Dedifferentiated amniotic fluid mesenchymal stem cell (primary cell): ENCODE measurements around the gene CD70.
"Not testable (repeated sequence)": the region's sequence is repeated elsewhere in the genome, so short reads cannot be mapped to it uniquely, and the experiment has no call there.

Experiments
- DNase-seq: peaks from one replicate; pipeline ENCODE4 v3.0.0-alpha.2; 2016; ENCODE audit errors: extremely low spot score

Gene CD70

DNA sequence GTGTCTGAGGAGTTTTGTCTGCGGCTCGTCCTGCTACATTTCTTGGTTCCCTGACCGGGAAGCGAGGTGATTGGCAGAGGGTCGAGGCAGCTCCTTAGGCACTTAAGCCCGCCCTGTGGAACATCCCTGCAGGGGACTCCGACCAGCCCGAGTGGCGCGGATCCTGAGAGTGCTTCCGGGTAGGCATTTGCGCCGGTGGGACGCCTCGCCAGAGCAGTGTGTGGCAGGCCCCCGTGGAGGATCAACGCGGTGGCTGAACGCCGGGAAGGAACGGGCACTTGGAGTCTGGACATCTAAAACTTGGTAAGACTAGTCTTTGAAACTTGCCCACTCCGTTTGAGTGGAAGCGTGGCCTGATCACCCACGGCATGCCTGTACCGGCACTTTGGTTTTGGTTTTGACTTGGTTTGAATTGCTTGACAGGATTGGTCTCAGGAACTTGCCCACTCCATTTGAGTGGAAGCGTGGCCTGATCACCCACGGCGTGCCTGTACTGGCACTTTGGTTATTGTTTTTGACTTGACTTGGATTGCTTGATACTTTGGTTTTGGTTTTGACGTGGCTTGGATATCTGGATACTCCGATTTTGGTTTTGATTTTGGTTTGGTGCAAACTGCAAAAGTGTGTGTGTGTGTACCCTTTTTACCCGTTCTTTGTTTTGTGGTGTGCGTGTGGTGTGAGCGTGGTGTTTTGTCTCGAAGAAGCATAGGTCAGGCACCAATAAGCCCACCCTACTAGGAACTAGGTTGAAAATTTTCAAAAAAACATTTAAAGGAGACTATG is 6.7 kb upstream of the CD70 start:
- DNase-seq = not testable (repeated sequence)

DNA sequence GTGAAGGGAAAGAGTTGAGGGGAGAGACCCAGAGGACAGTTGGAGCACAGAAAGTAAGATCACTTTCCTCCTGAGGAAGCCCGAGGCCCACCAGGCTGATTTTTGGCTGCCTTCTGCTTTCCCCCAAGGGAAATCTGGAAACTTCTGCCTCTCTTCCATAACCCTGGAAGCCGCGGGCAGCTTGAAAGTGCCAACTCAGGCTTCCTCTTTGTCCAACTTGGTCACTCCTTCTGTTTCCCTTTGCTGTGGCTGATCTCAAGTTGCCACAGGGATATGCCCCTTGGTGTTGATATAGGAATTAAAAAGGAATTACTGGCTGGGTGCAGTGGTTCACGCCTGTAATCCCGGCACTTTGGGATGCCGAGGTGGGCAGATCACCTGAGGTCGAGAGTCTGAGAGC is 5.7 kb upstream of the CD70 start:
- DNase-seq = no peak

DNA sequence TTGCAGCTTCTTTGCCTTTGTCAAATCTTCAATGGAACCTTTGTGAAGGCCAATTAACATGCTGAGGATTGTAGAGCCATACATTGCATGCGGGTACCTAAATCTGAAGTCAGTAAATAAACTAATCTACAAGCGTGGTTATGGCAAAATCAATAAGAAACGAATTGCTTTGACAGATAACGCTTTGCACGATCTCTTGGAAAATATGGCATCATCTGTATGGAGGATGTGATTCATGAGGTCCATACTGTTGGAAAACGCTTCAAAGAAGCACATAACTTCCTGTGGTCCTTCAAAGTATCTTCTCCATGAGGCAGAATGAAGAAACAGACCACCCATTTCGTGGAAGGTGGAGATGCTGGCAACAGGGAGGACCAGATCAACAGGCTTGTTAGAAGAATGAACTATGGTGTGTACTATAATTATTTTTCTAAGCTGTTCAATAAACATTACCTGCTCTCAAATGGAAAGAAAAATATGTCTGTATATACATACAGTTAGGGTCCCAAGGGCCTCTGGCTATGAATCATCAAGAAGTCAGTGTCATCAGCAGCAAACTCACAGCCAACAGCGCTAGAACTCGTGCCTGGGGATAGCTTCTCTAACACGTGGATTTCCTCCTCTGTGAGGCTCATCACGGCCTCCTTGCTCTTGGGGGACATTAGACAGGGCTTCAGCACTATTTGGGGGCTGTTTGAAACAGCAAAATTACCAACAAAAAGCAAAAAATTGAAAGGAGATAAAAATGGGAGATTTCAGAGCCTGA is 2.9 kb upstream of the CD70 start:
- no peak for DNase-seq

DNA sequence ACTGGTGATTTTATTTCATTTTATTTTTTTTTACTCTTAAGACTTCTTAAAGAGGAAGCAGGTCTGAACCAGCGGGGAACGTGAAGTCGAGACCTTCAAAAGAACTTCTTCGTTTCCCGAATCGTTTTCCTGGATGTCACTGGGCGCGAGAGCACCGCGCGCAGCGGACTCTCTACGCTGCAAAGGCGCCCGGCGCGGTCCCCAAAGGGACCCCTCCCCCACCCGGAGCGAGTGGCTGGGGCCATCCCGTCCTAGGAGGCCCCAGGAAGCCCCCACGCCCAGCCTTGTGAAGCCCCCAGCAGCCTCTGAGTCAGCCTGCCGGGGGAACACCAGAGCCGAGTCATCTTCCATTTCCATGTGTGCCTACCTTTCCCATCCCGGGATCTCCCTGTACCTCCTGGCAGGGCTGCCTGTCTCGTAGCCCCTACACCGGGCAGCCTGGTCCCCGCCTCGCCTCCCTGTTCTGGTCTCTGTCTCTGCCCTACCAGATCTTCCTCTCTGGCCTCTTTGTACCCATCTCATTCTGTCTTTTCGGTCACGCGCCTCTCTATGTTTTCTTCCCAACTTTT is 608 bp downstream of the CD70 start:
- DNase-seq = no peak

DNA sequence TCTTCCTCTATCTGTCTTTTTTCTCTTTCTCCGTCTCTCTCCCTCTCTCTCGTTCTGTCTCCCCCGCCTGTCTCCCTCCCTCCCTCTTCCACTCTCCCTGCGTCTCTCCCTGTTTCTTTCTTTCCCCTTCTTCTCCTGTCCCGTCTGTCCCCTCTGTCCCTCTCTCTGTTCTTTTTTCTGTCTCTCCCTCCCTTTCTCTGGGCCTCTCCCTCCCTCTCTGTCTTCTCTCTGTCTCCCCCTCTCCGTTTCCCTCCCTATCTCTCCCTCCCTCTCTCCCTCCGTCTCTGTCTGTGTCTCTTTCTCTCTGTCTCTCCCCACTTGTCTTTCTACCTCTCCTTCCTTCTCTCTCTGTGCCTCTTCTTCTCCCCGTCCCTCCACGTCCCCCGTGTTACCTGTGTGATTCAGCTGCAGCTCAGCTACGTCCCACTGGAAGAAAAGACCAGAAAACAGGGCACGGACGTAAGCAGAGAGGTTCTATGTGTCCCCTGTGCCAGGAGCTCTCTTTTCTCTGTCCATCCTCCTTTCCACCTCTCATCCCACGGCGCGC is 1.2 kb downstream of the CD70 start:
- DNase-seq = no peak

DNA sequence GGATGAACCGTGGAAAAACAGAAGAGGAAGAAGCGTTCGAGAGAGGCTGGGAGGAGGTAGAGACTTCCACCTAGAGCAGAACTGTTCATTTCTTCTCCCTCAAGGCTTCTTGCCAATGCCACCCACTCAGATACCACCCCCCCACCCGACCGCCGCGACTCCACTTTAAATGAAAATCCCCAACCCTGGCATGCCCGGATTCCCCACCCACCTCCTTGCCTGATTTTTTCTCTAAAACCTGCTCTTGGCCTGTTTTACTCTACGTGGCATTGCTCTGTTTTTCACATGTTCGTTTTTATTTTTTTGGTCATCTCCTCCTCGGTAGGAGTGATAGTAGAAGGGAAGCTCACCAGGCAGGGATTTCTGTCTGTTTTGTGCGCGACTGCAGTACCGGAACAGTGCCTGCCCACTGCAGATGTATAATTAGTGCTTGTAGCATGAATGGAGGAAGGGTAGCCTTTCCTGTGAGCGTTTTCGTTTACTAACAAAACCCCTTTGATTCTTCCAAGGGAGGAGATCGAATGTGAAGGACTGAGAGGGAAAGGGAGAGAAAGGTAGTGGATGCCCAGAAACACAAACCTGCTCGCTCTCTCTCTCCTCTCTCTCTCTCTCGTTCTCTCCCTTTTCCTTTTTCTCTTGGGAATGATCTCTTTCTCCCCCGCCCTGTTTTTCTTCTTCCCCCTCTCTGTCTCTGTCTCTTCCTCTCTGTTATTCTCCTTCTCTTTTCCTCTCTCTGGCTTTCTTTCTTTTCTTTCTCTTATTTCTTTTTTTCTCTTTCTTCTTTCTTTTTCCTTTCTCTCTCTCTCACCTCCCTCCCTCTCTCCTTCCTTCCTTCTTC is 2.2 kb downstream of the CD70 start:
- DNase-seq = no peak

DNA sequence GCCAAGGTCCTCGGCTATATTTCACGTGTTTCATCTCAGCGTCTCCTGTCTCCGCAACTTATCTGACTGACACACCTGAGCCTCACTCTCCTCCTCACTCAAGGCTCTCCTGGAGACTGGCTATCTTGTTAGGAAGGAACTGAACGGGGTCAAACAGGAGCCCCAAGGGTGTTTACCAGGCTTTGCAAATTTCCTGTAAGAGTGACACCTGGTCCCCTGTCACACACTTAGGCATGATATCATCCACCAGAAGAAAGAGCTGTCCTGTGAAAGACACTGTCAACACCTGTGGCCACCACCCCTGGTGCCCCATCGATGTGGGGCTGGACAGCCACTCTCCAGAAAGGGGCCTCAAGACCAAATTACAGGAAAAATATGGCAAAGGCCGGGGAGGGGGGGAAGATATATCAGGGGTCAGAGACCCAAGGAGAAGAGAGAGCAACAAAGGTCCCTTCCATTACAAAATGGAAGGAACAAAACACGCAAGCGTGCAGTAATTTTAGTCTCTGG is 2.9 kb downstream of the CD70 start:
- no peak for DNase-seq

DNA sequence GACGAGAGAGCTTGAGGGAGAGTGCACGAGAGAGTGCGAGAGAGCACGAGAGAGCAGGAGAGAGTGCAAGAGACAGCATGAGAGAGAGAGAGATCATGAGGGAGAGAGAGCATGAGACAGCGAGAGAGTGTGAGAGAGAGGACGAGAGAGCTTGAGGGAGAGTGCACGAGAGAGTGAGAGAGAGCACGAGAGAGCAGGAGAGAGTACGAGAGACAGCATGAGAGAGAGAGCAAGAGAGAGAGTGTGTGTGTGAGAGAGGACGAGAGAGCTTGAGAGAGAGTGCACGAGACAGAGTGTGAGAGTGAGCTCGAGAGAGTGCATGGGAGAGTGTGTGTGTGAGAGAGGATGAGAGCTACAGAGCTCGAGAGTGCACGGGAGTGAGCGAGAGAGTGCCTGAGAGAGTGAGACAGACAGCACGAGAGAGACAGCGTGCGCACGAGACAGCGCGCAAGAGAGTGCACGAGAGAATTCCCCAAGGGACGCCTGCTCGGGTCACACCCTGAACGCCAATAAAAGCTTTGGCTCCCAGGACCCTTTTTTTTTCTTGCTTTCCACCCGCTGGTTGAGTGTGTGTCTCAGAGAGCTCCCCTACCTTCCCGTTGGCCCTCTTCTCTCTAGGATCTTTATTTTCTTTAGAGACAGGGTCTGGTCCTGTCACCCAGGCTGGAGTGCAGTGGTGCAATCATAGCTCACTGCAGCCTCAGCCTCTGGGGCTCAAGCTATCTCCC is 3.7 kb downstream of the CD70 start:
- no peak for DNase-seq

DNA sequence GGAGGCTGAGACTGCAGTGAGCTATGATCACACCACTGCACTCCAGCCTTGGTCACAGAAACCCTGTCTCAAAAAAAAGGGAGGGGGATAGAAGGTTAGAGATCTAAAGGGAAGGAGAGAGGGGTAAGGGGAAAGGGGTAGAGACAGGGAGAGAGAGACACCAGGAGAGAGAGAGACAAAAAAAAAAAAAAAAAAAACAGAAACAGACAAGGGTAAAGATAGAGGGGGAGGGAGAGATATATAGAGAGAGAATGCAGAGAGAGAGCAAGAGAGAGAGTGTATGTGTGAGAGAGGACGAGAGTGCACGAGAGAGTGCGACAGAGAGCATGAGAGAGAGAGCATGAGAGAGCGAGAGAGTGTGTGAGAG is 4.2 kb downstream of the CD70 start:
- DNase-seq = no peak

DNA sequence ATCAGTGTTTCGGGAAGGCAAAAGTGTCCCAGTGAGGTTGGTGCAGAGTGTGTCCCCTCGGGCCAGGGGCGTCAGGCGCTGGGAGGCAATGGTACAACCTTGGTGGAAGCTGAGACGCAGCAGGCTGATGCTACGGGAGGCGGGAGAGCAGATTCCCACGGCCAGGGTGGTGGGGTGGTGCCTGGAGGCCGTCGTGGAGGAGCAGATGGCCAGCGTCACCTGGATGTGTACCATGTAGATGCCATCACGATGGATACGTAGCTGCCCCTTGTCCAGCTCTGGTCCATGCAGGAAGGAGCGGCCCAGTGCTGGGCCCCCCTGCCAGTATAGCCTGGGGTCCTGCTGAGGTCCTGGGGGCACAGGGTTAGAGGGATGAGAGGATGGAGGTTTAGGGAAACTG is 4.9 kb downstream of the CD70 start:
- DNase-seq = no peak

DNA sequence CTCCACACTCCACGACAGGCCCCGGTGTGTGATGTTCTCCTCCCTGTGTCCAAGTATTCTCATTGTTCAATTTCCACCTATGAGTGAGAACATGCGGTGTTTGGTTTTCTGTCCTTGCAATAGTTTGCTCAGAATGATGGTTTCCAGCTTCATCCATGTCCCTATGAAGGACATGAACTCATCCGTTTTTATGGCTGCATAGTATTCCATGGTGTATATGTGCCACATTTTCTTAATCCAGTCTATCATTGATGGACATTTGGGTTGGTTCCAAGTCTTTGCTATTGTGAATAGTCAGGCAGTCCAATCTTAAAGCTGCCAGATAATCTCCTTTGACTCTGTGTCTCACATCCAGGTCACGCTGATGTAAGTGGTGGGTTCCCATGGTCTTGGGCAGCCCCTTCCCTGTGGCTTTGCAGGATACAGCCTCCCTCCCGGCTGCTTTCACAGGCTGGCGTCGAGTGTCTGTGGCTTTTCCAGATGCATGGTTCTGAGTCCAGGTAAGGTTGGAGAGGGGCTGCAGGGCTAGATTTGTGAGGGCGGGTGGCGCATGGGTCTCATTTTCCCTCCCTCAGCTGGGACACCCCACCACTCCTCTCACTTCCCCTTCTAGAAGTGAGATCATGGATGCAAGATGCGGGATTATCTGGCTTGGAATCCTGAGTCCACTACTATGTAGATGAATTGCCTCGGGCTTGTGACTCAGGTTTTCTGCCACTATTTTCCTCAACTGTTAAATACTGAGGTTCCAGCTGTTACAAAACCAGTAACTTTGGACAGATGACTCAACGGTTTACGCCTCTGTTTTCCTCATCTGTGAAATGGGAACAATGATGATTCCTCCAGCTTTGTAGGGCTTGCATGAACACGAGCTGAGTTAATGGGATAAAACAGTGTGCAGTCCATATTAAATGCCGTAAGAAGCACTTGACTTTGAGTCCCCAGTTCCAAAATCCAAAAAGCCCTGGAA is 8.2 kb downstream of the CD70 start:
- not testable (repeated sequence) for DNase-seq

DNA sequence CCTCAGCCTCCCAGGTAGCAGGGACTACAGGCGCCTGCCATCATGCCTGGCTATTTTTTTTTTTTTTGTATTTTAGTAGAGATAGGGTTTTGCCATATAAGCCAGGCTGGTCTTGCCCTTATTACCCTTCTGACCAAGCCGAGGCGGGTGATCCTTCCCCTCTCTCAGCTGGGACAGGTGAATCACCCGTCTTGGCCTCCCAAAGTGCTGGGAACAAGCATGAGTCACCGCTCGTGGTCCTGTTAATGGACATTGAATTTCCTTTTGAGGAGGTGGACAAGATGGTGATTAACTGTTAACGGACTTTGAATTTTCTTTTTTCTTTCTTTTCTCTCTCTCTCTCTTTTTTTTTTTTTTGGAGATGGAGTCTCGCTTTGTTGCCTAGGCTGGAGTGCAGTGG is 10.6 kb downstream of the CD70 start:
- no peak for DNase-seq

DNA sequence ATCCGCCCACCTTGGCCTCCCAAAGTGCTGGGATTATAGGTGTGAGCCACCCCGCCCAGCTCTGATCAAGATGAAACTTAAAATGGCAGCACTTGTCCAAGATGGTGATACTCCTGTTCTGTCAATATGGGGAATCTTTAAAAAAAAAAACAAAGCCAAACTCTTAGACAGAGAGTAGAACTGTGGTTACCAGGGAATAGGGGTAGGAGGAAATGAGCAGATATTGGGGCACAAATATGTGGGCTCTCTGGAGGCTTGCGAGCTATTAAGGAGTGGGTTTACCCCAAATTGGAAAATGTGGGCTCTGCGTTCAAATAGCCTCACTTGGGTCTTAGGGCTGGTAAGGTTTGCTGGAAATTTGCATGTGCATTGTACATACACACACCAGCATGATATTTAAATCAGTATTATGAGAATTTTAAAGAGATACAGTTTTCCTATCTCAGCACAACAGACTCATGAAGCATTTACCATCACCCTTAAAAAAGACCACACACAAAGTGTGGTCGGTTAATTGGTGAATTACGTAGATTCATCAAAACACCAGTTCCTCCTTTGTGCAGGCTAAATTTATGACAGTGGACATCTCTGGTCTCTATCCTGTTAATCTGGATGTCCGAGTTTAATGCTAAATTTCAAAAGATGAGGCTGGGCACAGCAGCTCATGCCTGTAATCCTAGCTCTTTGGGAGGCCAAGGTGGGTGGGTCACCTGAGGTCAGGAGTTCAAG is 11.3 kb downstream of the CD70 start:
- DNase-seq = no peak

DNA sequence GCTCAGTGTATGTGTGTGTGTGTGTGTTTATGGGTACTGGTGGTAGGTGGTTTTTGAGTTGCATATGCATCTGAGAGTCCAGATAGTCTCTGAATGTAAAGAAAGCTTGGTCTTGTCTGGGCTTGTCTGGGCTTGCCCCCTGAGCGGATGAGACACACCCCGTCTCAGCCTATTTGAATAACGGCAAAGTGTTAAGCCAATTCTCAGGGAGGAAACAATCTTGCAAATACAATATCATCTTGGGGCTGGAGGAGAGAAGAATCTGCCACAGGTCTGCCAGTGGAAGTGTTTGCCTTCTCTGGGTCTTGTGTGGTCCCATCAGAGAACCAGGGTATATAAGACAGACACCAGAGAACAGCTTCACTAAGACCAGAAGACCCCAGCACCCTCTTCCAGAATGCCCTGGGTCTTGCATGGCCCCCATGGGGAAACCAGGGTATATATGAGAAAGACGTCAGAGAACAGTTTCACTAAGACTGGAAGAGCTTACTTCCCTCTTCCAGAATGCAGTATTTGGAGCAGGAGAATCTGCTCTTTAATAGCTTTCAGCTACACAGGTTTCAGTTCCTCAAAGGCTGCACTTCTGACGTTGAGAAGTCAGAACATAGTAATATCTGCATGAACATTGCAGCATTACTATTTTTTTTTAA is 13.3 kb downstream of the CD70 start:
- DNase-seq = no peak

DNA sequence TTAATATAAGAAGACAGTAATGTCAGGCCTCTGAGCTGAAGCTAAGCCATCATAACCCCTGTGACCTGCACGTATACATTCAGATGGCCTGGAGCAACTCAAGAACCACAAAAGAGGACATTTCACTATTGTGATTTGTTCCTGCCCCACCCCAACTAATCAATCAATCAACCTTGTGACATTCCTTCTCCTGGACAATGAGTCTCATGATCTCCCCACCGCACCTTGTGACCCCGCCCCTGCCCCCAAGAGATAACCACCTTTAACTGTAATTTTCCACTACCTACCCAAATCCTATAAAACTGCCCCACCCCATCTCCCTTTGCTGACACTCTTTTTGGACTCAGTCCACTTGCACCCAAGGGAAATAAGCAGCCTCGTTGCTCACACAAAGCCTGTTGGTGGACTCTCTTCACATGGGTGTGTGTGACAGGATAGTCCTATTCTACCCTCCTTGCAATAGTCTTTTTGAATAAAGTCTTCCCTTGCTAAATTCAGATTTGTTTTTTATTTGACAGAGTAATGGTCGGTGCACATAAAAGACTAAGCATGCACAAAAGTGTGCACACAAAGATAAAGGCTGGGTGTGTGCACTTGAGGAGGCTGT is 14.0 kb downstream of the CD70 start:
- no peak for DNase-seq

DNA sequence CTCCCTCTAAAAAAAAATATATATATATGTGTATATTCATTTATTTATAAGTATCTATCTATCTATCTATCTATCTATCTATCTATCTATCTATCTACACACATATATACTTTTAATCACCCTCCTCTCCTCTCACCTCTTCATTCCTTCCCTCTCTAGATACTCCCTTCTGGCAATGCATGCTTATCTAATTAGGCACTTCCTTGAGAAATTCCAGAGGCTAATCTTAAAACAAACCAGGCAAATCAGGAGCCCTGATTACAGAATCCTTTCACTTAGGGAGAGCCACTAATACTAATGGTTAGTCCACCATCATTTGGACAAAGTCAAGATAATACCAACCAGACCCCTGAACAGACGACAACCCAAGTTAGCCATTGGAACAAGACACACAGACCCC is 17.6 kb downstream of the CD70 start:
- DNase-seq = no peak

DNA sequence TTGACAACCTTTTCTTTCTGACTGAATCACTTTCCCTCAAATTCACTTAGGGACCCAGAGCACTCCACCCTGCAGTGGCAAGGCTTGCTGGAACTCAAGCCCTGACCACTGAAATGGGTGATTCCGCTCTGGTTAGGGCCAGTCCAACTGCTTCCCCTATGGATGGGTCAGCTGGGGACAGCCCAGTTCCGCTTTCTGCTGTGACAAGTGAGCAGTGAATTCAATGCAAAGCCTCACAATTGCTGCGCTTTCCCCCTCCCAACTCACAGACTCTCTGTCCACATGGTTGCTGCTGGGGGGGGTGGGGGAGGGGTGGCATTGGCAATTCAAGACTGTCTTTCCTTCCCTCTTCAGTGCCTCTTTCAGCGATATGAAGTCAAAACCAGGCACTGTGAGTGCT is 18.7 kb downstream of the CD70 start:
- no peak for DNase-seq

DNA sequence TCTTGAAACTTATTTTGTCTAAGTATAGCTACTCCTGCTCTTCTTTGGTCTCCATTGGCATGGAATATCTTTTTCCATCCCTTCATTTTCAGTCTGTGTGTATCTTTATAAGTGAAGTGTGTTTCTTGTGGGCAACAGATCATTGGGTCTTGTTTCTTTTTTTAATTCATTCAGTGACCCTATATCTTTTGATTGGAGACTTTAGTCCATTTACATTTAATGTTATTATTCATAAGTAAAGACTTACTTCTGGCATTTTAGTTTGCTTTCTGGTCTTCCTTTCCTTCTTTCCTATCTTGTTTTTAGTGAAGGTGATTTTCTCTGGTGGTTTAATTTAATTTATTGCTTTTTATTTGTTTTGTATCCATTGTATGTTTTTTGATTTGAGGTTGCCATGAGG is 19.8 kb downstream of the CD70 start:
- DNase-seq = no peak
